Activated T-cell treated with anti-CD3 and anti-CD28 coated beads for 1 hour (primary cell): ENCODE data around the gene C8G.

Experiments used
- DNase-seq: peaks from one replicate; pipeline ENCODE4 v3.0.0-alpha.2; 2020; ENCODE audit warnings: low read depth

The C8G gene

GRCh38 chr9:136968333-136969127 is 23.5 kb downstream of the C8G start:
- DNase-seq, result no peak

GRCh38 chr9:136969150-136969549 is 24.1 kb downstream of the C8G start:
- no peak for DNase-seq

GRCh38 chr9:136969774-136970173 is 24.7 kb downstream of the C8G start:
- DNase-seq, result no peak

DNA sequence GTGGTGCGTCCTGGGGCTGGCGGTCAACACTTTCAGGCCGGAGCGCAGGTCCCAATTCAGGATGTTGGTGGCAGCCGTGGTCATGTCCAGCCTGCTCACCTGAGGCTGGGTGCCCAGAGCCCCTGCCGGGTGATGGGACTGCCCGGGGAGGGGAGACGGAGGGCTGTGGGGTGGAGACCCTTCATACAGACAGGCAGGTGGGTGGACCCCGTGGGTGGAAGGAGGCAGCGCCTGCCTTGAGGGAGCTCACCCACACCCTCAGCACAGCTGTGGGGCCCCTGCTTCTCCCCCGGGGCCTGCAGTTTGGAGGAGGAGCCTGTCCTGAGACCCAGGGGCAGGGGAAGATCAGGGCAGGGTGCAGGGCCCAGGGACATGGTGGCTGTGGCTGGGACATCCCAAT is 25.3 kb downstream of the C8G start:
- no peak for DNase-seq

- no peak for DNase-seq
Observed at GRCh38 chr9:136971746-136972145, 26.7 kb downstream of the C8G start.

GRCh38 chr9:136972335-136972734 is 27.3 kb downstream of the C8G start:
- no peak for DNase-seq

DNA sequence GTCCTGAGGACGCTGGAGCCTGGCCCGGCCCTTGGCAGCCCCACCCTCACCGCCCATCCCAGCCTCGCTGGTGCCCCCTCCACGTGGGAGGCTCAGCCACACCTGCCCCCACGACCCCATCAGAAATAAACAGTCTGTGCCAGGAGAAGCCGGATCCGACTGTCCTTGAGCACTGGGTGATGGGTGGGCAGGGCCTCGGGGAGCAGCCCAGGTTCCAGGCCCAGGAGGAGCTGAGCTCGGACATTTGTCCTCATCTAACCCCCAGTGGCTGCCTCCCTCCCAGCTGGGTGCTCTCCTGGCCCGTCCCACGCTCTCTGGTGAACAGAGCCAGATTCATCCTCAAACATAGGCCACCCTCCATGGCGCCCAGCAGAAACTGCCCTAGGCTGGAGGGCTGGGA is 27.7 kb downstream of the C8G start:
- no peak for DNase-seq

- no peak for DNase-seq
Observed at GRCh38 chr9:136973618-136974617, 28.9 kb downstream of the C8G start.

GRCh38 chr9:136974817-136975535 is 29.9 kb downstream of the C8G start:
- DNase-seq, result no peak

DNA sequence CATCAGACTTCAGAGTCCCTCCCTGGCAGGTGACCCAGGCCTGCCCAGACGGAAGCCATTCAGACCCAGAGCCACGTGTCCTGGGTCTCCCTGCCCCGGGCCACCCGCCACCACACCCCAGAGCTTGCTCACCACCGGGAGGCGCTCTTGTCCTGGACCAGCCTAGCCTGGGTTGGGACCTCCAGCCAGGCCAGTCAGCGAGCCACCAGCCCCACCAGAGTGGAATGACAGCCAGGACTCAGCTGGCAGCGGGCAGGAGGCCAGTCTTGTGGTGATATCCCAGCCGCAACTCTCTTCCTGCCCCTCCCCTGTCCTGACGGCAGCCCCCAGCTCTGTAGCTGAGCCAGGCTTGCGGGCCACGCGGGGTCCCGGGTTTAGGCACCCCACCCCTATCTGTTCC is 30.6 kb downstream of the C8G start:
- no peak for DNase-seq

- DNase-seq, result no peak
Observed at GRCh38 chr9:136977223-136977622, 32.2 kb downstream of the C8G start, which contains the start of gene PTGDS. Gene PTGDS (plus strand): TSS chr9:136977504. CDS start chr9:136977579, 75 bp downstream.

- DNase-seq, result no peak
Observed at GRCh38 chr9:136977649-136978072, 32.6 kb downstream of the C8G start.

- DNase-seq, result peak; percentile 63
Observed at GRCh38 chr9:136978073-136978864, 33.2 kb downstream of the C8G start.

DNA sequence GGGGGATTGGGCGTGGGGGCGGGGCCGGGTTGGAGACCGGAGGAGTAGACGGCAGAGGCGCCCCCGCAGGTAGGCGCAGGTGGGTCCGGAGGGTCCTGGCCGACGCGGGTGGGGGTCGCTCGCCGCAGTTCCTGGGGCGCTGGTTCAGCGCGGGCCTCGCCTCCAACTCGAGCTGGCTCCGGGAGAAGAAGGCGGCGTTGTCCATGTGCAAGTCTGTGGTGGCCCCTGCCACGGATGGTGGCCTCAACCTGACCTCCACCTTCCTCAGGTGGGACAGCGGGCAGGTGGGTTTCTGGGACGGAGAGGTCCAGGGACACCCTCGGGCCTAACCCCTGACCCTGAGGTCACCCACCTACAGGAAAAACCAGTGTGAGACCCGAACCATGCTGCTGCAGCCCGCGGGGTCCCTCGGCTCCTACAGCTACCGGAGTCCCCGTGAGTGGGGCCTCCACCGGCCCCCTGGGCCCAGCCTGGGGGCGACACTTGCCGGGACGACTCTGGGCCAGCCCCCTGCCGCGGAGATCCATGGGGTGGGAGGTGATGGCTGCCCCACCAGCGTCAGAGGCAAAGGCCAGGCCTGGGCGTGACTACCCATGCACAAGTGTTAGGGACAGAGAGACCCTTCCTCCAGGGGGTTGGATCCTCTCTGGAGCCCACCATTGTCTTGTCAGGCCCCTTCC is 34.0 kb downstream of the C8G start:
- no peak for DNase-seq

DNA sequence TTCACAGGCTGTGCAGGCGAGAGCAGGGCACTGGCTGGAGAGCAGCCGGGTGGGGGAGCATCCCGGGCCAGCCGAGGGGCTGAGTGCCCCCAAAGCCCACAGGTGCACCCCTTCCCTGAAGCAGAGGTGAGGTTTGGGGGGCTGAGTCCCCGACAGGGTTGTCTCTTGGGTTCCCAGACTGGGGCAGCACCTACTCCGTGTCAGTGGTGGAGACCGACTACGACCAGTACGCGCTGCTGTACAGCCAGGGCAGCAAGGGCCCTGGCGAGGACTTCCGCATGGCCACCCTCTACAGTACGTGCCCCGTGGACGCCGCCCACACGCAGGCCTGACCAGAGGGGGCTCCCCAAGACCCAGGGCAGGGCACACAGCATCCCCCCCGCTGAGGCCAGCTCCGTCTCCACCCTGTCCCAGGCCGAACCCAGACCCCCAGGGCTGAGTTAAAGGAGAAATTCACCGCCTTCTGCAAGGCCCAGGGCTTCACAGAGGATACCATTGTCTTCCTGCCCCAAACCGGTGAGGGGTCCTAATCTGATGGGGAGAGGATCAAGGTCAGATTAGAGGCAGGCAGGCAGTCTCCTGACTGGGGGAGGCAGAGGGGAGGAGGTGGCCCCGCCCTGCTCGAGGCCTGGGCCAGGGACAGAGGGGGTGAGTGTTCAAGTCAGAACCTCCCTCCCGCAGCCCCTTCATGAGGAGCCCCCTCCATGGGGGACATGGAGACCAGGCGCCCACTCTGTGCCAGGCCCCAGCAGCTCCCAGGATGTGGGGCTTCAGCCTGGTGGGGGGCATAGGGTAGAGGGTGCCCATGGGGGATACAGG is 34.9 kb downstream of the C8G start:
- DNase-seq, result no peak

DNA sequence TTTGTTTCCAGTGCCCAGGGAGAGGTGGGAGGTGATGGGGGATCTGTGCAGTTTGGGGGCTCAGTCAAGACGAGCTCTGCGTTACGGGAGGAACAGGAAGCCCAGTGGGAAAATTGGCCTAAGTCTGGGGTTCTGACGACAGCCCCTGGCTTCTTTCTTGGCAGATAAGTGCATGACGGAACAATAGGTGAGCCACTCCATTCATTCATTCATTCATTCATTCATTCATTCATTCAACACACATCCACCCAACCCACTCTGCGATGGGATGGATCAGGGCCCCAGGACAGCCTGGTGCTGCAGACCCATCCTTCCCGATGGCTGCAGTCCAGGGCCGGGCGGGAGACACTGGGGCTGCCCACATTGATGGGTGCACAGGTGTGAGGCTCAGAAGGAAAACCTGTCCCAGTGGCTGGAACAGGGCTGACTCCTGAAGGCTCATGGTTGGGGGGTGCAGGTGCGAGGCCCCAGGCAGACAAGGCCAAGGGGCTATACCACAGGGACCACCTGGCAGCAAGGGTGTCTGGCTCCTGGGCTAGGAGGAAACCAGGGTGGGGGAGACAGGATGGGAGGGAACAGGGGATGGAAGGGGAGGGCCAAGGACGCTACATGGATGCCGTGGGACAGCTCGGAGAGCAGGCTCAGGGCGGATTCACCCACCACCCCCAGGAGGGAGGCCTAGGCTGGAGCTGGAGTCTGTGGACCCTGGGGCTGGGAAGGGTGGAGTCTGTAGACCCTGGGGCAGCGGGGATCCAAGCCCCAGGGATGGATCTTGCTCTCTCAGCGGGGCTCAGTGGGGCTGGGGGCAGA is 35.8 kb downstream of the C8G start:
- DNase-seq, result no peak

GRCh38 chr9:136981588-136982231 is 36.7 kb downstream of the C8G start:
- no peak for DNase-seq

DNA sequence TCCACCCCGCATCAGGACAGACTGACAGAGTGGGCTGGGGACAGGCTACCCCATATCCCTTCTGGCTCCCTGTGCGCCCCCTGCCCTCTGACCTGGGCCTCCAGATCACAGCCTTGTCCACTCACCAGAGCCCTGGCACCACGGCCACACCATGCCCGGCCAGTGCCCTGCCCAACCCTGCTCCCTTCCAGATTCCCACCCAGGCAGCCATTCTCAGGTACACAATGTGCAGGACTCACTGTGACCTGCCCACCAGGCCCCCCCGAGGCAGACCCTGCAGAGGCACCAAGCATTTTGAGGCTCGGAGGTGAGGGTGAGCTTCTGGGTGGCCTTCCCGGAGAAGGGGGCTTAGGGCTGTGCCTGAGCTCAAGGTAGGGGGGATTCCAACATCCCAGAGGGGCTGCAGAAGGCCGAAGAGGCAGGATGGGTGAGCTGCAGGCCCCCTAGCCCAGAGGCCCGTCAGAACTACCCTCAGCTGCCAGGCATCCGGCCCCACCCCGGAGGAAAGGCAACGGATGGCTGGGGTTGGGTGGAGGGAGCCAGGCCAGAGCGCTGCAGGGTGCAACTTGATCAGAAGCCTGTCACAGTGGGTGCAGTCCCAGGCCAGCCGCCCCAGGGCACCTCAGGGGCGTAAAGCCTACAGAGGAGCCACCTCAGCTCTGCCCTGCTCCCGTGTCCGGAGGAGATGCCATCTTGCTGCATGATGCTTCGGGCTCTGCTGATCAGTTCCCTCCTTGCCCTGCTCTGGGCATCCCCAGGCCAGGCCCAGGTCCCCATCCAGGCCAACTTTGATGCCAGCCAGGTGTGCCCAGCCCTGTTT is 37.4 kb downstream of the C8G start, which contains the start of gene LCNL1:
Gene LCNL1 (plus strand): TSS at position 762 of the 820 bp plus-strand sequence. CDS start 594 bp downstream, outside the sequence.
- no peak for DNase-seq
